Limb (tissue), 2 donors: ENCODE measurements around the gene ACVR2A.

ENCODE experiments used
- DNase-seq, 2 donors: peaks; one replicate each; pipeline ENCODE4 v3.0.0-alpha.2; 2016; ENCODE audit errors: extremely low spot score in 2 of 2

ACVR2A gene

GRCh38 chr2:147924647-147925046, 79.8 kb downstream of the ACVR2A start:
- no peak for DNase-seq

GRCh38 chr2:147925886-147926285, 81.1 kb downstream of the ACVR2A start:
- DNase-seq: peak in 1 of 2 donors; percentile 19

- DNase-seq: no peak
Observed at GRCh38 chr2:147927053-147927588, 82.3 kb downstream of the ACVR2A start.

- DNase-seq: no peak
Observed at GRCh38 chr2:147933931-147934330, 89.1 kb downstream of the ACVR2A start.

GRCh38 chr2:147934881-147935620, 90.2 kb downstream of the ACVR2A start:
- no peak for DNase-seq

- DNase-seq: peak in 1 of 2 donors; percentile 68
Observed at GRCh38 chr2:147937744-147938349, 93.0 kb downstream of the ACVR2A start.

- no peak for DNase-seq
Observed at GRCh38 chr2:147939313-147939712, 94.5 kb downstream of the ACVR2A start.

- no peak for DNase-seq
Observed at GRCh38 chr2:147945660-147946059, 100.8 kb downstream of the ACVR2A start.

GRCh38 chr2:147952118-147952517, 107.3 kb downstream of the ACVR2A start:
- no peak for DNase-seq

- no peak for DNase-seq
Observed at GRCh38 chr2:147968571-147968970, 123.7 kb downstream of the ACVR2A start.

- no peak for DNase-seq
Observed at GRCh38 chr2:147976102-147976501, 131.3 kb downstream of the ACVR2A start.

- no peak for DNase-seq
Observed at GRCh38 chr2:147977679-147978078, 132.8 kb downstream of the ACVR2A start.
